ENCODE data around the gene COPS6.
"Not testable (repeated sequence)": the region's sequence is repeated elsewhere in the genome, so short reads cannot be mapped to it uniquely, and the experiment has no call there.

The COPS6 gene

GRCh38 chr7:100127866-100128636 is 39.3 kb downstream of the COPS6 start:
- no peak for DNase-seq

GRCh38 chr7:100128637-100128963 is 39.8 kb downstream of the COPS6 start:
- no peak for DNase-seq

DNA sequence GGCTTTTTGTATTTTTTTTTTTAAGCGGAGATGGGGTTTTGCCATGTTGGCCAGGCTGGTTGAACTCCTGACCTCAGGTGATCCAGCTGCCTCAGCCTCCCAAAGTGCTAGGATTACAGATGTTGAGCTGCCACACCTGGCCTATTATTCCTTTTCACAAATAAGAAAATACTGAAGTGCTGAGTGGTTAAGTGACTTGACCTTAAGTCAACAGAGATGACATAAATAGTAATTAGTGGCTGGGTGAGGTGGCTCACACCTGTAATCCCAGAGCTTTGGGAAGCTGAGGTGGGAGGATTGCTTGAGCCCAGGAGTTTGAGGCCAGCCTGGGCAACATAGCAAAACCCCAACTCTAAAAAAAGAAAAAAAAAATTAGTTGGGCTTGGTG is 41.4 kb downstream of the COPS6 start:
- DNase-seq, result not testable (repeated sequence)

GRCh38 chr7:100130608-100131453 is 42.1 kb downstream of the COPS6 start:
- peak; percentile 70 for DNase-seq

GRCh38 chr7:100132126-100132525 is 43.4 kb downstream of the COPS6 start:
- DNase-seq, result no peak

DNA sequence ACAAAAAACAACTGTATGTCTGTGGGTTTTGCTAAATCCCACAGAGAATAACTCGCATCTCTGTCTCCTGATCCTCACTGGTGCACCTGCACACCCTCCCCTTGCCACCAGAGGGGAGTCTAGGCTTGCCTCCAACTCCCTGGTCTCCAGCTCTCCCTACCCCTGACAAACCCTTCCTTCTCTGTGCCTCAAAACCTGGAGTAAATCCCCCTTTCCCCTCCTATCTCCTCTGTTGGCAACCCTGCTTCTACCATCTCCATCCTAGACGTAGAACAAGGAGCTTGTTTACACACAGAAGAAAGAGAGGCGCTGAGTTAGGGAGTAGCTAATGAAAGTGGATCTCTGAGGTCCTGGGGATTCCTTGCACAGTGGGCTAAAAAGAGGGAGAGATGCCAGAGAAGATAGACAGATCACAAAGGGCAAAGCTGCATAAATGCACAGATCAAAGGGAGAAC is 44.0 kb downstream of the COPS6 start:
- DNase-seq, result peak; percentile 56

DNA sequence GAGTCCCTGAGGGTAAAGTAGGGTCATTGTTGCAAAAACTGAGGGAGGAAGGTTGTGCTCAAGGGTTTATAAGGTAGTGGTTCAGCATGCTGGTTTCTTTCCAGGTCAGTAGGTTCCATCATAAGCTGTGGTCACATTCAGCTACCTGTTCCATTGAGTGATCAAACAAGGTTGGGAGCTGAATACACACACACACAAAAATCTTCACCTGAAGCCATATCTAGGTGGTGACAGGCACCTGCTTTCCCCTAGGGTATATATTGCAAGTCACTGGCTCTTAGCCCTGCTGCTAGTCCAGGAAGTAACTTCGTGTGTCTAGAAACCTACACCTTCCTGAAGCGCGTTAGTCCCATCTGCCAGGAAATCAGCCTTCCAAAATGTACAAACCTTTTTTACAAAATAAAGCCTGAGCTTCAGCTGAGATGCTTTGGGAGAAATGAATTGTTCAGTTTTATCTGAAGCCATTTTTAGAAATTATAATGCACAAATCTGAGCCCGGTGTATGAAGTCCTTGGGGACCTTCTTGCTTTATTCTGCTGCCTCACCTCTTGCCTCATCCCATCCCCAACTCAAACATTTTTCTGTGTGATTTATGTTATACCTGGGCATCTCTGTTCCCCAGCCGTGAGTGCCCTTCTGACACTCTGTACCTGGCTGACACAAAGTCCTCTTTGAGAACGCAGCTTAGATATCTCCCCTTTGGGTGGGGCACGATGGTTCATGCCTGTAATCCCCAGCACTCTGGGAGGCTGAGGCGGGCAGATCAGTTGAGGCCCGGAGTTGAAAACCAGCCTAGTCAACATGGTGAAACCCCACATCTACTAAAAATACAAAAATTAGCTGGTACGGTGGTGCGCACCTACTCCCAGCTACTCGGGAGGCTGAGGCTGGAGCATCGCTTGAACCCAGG is 49.3 kb downstream of the COPS6 start:
- no peak for DNase-seq

DNA sequence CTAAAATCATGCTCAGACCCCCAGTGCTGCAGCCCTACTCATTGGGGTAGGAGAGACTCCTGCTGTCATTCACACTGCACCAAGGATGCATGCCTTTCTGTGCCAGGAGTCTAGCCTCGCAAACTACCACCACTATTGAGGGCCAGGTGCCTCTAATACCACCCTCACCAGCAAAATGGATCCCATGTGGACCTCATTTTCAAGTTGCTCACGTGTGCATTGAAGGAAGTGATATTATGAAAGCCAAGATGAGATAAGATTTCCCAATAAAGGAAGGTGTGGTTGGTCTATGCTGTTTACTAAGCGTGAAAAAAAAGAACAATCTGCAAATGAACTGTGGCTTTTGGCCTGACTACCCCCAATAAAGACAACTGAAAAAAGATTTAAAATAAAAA is 52.8 kb downstream of the COPS6 start:
- no peak for DNase-seq
